HepG2 (cell line): ENCODE data around the gene S100A12. TPM values are rescaled to one million over a fixed set of nuclear protein-coding genes. Genes with fewer than 3 reads are reported as not detected.

ENCODE experiments used
- ATAC-seq: fragments of 200-7000 bp; cut with Tn5 transposase; 3 replicates; pipeline ENCODE4 v1.9.1; 2020; ENCODE audit warnings: mild to moderate bottlenecking, moderate library complexity
- BruUV-seq: library from RNA; stranded (reverse); fragments of 400-500 nt; replicated peaks from 2 replicates; lab custom pipeline; 2021; lab: Mats Ljungman, UMichigan
- CTCF ChIA-PET: fragments of 300-600 bp; formaldehyde crosslinking; extraction: SDS; loops from one replicate; lab custom pipeline; 2021; ENCODE audit warnings: low total read pairs, inconsistent platforms, low intra/inter-chr PET ratio; lab: Yijun Ruan, JAX
- POLR2A ChIA-PET: fragments of 350-600 bp; sonication (Branson Sonifier 250); formaldehyde crosslinking; loops from one replicate; lab custom pipeline; 2020; ENCODE audit warnings: antibody characterized with exemption, inconsistent platforms; lab: Yijun Ruan, JAX
- DNase-seq: peaks from one replicate; pipeline ENCODE4 v3.0.0-alpha.2; 2015; ENCODE audit warnings: low spot score
- FAIRE-seq: peaks from 3 replicates; lab custom pipeline; 2011; peaks lifted over from hg19 to GRCh38; lab: Jason Lieb, UNC
- H2AFZ ChIP-seq: one replicate; pipeline ENCODE4 v1.6.1; 2011; ENCODE audit warnings: low read length, inconsistent platforms
- H3K27ac ChIP-seq: fragments of 300-600 bp; 3 replicates; pipeline ENCODE4 v1.8.0; 2011; ENCODE audit warnings: mixed run types, mild to moderate bottlenecking, mixed read lengths, low read length, inconsistent platforms; ENCODE audit not compliant: insufficient read depth; ENCODE audit errors: extremely low read length
- H3K27me3 ChIP-seq, 2 experiments: fragments of 200-600 bp in 1 of 2; 2 replicates in 1 of 2; 3 replicates in 1 of 2; pipeline versions ENCODE4 v1.6.0 to v1.8.0; 2011; ENCODE audit warnings: low read length in 2 of 2, mild to moderate bottlenecking in 2 of 2, moderate library complexity in 2 of 2, inconsistent platforms in 1 of 2; ENCODE audit not compliant: insufficient read depth in 2 of 2, control insufficient read depth in 1 of 2
- H3K36me3 ChIP-seq, 2 experiments: fragments of 200-600 bp in 1 of 2; replicated peaks in 1 of 2; 2 replicates in 1 of 2; 3 replicates in 1 of 2; pipeline versions ENCODE4 v1.5.1 to v1.8.0; 2011; ENCODE audit warnings: low read length in 2 of 2, inconsistent platforms in 1 of 2; ENCODE audit not compliant: insufficient read depth in 2 of 2, control insufficient read depth in 1 of 2
- H3K4me1 ChIP-seq: 2 replicates; pipeline ENCODE4 v1.5.1; 2012; ENCODE audit warnings: low read length, inconsistent platforms; ENCODE audit not compliant: insufficient read depth
- H3K4me2 ChIP-seq: 2 replicates; pipeline ENCODE4 v1.6.0; 2011; ENCODE audit warnings: low read depth, low read length, inconsistent platforms
- H3K4me3 ChIP-seq, 3 experiments: fragments of 200-600 bp in 1 of 3; sonication (generic), shearing (Covaris generic) in 1 of 3; replicated peaks in 1 of 3; 2 replicates each; pipeline ENCODE4 v1.5.1; 2011 to 2016; ENCODE audit warnings: low read length in 3 of 3, inconsistent platforms in 2 of 3, low read depth in 2 of 3, mild to moderate bottlenecking in 2 of 3, control low read depth in 1 of 3, mixed read lengths in 1 of 3; ENCODE audit not compliant: insufficient read depth in 1 of 3
- H3K79me2 ChIP-seq: one replicate; pipeline ENCODE4 v1.6.1; 2011; ENCODE audit warnings: low read length, inconsistent platforms; ENCODE audit not compliant: insufficient read depth
- H3K9ac ChIP-seq: 2 replicates; pipeline ENCODE4 v1.6.0; 2011; ENCODE audit warnings: mild to moderate bottlenecking, low read depth, low read length, inconsistent platforms; ENCODE audit not compliant: insufficient read depth
- H3K9me3 ChIP-seq: 2 replicates; pipeline ENCODE4 v1.5.1; 2012; ENCODE audit warnings: mild to moderate bottlenecking, low read length
- H4K20me1 ChIP-seq: 2 replicates; pipeline ENCODE4 v1.6.0; 2011; ENCODE audit warnings: inconsistent platforms, mild to moderate bottlenecking, low read length, moderate library complexity; ENCODE audit not compliant: insufficient read depth
- CTCF ChIP-seq: sonication (generic); formaldehyde crosslinking; IDR thresholded peaks from 2 replicates; pipeline ENCODE4 v1.5.0; 2020; ENCODE audit warnings: mild to moderate bottlenecking, missing genetic modification reagents, moderate library complexity
- SOX5 ChIP-seq: IDR thresholded peaks from 2 replicates; pipeline ENCODE4 v1.6.1; 2016; ENCODE audit warnings: borderline replicate concordance
- STAG1 ChIP-seq: sonication (generic); formaldehyde crosslinking; IDR thresholded peaks from 2 replicates; pipeline ENCODE4 v1.4.0; 2020; ENCODE audit warnings: missing genetic modification reagents
- ZNF484 ChIP-seq: sonication (generic); formaldehyde crosslinking; IDR thresholded peaks from 2 replicates; pipeline ENCODE4 v1.5.1; 2020; ENCODE audit warnings: mild to moderate bottlenecking, low read depth, missing genetic modification reagents, borderline replicate concordance
- ZNF768 ChIP-seq: sonication (generic); formaldehyde crosslinking; IDR thresholded peaks from 2 replicates; pipeline ENCODE4 v1.4.0; 2020; ENCODE audit warnings: missing genetic modification reagents
- WGBS: methylation state at CpG from one replicate; pipeline ENCODE4 v1.1.6; 2017; ENCODE audit warnings: low lambda C conversion rate; 5-methylcytosine and 5-hydroxymethylcytosine counted together
- in situ Hi-C: cut with HindIII; loops from 2 replicates; pipeline ENCODE4 v1.10.0; 2017; ENCODE audit warnings: low pct_unique_long_range_greater_than_20kb; ENCODE audit not compliant: extremely low pct_ligation_motif_present
- intact Hi-C: fragments of 100-400 bp; cut with micrococcal nuclease; formaldehyde crosslinking; loops from one replicate; pipeline ENCODE4 v1.10.0; 2022; ENCODE audit not compliant: unreplicated experiment
- polyA plus RNA-seq, 8 experiments: library from polyadenylated mRNA; depleted of rRNA in 3 of 8; stranded (reverse) in 7 of 8; unstranded in 1 of 8; fragments of >200 nt; fragmentation: Illumina TruSeq in 4 of 8; extraction: Trizol in 4 of 8; gene quantifications; 2 replicates each; pipeline versions ENCODE4 v1.2.1 to v1.2.3, GENCODE V29; 2011 to 2016; ENCODE audit warnings: low read depth in 4 of 8, missing spikeins in 1 of 8, mixed read lengths in 1 of 8; ENCODE audit not compliant: insufficient read depth in 1 of 8
- total RNA-seq, 5 experiments: library from RNA; depleted of rRNA; stranded (reverse); fragments of >200 nt; fragmentation: Illumina TruSeq; extraction: Trizol; gene quantifications; 2 replicates each; pipeline ENCODE4 v1.2.3, GENCODE V29; 2016; ENCODE audit warnings: low read depth in 1 of 5

The S100A12 gene
- total and polyA plus RNA-seq, 2 of the 13 experiments (the other 11 are each of a cell fraction or from before 2014, with no cell fraction given) = not detected

DNA sequence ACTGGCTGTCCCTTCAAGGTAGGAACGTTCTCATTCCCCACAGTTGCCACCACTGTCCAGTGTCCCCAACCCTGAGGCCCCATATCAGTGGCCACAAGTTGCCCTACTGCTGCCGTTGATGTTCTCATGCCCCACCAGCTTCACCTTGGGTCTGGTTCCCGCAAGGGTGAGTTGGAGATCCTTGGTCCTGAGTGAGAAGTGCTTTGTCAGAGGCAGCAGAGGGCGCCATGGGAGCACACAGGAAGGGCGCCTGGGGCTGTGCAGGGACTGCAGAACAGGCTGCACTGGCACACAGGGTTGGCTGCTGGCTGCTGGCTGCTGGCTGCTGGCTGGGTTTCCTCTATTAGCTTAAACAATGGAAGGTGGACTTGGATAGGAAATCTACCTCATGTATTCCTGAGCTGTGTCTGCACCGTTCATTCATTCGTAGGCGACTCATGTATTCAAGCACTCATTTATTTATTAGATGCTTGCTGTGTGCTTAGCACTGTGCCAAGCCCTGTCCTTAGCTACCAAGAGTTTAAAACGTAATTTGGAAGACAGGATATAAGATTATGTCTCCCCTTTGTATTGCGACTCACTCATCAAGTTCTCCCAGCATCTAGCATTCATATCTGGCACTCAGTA is 19.9 kb downstream of the S100A12 start:
- H3K79me2 ChIP-seq = no peaks in the 10 kb centered on the region
- H3K27me3 ChIP-seq = no peaks in the 10 kb centered on the region; a peak in 2 of 5 replicates
- no TSS peak for BruUV-seq
- intact Hi-C loops = no loop called here
- no peak overlapping the region for H3K4me2 ChIP-seq
- TF ChIP-seq ZNF484 (CRISPR knock-in tag) (peak; percentile 98), STAG1 (CRISPR knock-in tag) (peak; percentile 67), CTCF (CRISPR knock-in tag) (peak; percentile 81), SOX5 (CRISPR knock-in tag) (no peak), ZNF768 (CRISPR knock-in tag) (0 out of 2 replicates have a peak, but pooled peaks have one; percentile 24)
- TF ChIP-seq, all 625 proteins: peak for 4
- DNase-seq (peak; percentile 27), ATAC-seq (peak; percentile 84), FAIRE-seq (no peak)
- WGBS = 15% methylated on average over 6 of the region's 10 CpGs
- H3K4me3 ChIP-seq = no peak overlapping the region
- H3K36me3 ChIP-seq = no peaks in the 10 kb centered on the region
- in situ Hi-C loops = no loop called here
- no peaks in the 10 kb centered on the region for H3K9me3 ChIP-seq
- H4K20me1 ChIP-seq = peaks cover 5% of the 10 kb centered on the region
- CTCF ChIA-PET = interaction anchor here (2.0 kb wide), 1 partner anchor 139 kb away, joined by 8 read pairs; no protein-coding TSS in a partner anchor
- POLR2A ChIA-PET = no interaction called here
- no peak overlapping the region for H2AFZ ChIP-seq
- 0 out of 2 replicates have a peak, but pooled peaks cover 5% of the 10 kb centered on the region for H3K4me1 ChIP-seq
- no peak overlapping the region for H3K9ac ChIP-seq
- no peak overlapping the region for H3K27ac ChIP-seq
